Measurements from ENCODE around the gene GVQW3.

Gene GVQW3

GRCh38 chr11:76380977-76381719 lies at the start of gene GVQW3, which contains the start of gene THAP12:
Gene GVQW3 (plus strand): TSS chr11:76381323. CDS start chr11:76381829, 506 bp downstream.
Gene THAP12 (minus strand): TSS chr11:76381132. CDS start chr11:76380836, 296 bp downstream.
- peak; percentile 93 for DNase-seq

DNA sequence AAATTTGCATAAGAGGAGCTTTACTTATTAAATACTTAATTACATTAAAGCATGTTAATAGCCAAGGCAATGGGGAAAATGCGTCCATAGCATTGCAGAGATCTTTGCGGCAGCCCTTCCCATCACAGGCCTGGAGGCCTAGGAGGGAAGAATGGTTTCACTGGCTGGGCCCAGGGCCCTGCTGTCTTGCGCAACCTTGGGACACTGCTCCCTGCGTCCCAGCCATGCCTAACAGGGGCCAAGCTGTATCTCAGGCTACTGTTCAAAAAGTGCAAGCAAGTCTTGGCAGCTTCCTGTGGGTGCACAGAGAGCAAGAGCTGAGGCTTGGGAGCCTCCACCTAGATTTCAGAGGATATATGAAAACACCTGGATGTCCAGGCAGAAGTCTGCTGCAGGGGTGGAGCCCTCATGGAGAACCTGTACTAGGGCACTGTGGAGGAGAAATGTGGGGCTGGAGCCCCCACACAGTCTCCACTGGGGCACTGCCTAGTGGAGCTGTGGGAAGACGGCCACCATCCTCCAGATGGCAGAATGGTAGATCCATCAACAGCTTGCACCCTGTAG lies 46.2 kb upstream of the GVQW3 start:
- DNase-seq, result no peak

GRCh38 chr11:76335842-76336241 lies 45.3 kb upstream of the GVQW3 start:
- DNase-seq, result peak; percentile 96

DNA sequence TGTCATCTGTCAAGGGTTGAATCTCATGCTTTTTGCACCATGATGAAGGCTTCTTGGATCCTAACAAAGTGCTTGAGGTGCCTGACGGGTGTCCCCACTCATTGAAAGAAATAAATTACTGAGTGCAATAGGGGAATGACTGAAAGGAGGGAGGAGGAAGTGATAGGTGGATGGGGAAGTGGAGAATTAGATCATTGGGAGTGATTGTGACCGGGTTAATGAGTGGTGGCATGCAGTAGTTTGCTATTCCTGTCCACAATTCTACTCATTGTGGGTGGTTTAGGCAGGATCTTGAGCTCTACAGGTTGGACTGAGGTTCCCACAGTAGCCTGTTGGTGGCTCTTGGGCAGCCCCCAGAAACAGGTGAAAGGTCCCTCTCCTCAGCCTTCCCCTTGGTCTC lies 44.5 kb upstream of the GVQW3 start:
- peak; percentile 35 for DNase-seq

- no peak for DNase-seq
These were observed 43.7 kb upstream of the GVQW3 start for GRCh38 chr11:76337469-76337868.

DNA sequence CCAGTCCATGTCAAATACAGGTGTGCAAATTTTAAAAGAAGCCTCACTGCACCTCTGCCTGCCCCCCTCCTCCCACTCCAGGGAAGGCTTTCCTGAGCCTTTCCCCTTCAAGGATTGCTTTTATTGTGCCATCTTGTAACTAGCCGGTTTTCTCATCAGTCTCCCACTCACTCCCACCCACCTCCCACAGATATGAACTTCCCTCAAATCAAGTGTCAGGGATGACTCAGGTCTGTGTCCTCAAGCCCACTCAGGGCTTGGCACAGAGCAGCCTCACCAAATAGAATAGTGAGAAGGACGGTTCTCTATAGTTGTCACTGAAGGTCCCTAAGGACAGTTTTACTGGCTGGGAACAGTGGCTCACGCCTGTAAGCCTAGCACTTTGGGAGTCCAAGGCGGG lies 43.2 kb upstream of the GVQW3 start:
- DNase-seq, result no peak

GRCh38 chr11:76339221-76339620 lies 41.9 kb upstream of the GVQW3 start:
- DNase-seq, result peak; percentile 83

- no peak for DNase-seq
These were observed 33.7 kb upstream of the GVQW3 start for GRCh38 chr11:76347466-76347865.

DNA sequence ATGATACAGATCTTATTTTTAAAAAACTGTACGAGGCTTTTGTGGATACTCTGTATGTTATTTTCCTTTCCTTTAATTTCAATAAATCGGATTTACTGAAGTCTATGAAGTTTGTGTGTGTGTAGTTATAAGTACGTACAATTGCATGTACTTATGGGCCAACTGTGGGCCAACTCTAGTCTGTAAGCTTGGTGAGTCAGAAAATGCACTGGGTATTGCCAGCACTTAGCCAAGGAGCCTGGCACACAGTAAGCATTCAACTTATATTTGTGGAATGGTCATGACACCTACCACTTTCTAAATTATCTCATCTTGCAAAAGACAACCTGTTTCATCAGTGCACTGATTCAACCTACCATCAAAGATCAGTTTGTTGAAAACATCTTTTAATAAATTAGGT lies 32.8 kb upstream of the GVQW3 start:
- DNase-seq, result no peak

DNA sequence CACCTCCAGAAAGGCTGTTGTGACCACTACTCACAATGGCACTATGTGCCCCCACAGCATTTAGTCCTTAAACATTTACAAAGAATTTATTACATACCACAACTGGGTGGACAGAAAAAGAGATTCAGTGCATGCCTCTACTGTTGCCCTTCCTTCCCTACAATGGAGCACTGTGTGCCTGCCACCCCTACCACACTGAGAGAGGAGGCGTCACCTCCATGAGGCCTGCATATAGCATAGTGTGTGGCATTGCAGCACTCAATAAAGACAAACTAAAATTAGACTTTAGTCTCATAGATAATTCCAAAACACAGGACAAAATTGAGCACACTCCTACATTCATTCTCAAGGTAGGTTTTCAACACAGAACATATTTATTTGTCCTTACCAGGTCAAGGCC lies 26.0 kb upstream of the GVQW3 start:
- DNase-seq, result no peak

- no peak for DNase-seq
These were observed 19.7 kb upstream of the GVQW3 start for GRCh38 chr11:76361374-76361773.

- no peak for DNase-seq
These were observed 19.3 kb upstream of the GVQW3 start for GRCh38 chr11:76361776-76362175.

DNA sequence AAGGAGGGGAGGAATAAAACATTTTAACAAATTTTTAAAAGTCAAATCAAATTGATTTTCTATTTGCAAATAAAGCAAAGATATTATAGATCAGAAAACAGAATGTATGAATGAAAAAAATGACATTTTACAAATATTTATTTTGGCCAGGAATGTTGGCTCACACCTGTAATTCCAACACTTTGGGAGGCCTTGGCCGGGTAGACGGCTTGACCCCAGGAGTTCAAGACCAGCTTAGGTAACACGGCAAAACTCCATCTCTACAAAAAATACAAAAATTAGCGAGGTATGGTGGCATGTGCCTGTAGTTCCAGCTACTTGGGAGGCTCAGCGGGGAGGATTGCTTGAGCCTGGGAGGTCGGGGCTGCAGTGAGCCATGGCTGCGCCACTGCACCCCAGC lies 18.4 kb upstream of the GVQW3 start:
- no peak for DNase-seq

DNA sequence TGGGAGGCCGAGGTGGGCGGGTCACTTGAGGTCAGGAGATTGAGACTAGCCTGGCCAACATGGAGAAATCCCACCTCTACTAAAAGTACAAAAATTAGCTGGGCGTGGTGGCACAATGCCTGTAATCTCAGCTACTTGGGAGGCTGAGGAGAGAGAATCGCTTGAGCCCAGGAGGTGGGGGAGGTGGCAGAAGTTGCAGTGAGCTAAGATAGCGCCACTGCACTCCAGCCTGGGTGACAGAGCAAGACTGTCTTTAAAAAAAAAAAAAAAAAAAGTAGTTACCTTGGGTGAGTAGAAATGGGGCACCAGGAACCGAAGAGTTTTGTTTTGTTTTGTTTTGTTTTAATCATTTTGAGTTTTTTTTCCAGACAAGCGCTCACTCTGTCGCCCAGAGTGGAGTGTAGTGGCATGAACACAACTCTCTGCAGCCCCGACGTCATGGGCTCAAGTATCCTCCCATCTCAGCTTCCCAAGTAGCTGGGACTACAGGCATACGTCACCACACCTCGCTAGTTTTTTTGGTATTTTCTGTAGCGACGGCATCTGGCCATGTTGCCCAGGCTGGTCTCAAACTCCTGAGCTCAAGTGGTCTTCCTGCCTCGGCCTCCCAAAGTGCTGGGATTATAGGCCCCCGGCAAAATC lies 16.0 kb upstream of the GVQW3 start:
- no peak for DNase-seq

- no peak for DNase-seq
These were observed 12.6 kb upstream of the GVQW3 start for GRCh38 chr11:76368490-76368889.

DNA sequence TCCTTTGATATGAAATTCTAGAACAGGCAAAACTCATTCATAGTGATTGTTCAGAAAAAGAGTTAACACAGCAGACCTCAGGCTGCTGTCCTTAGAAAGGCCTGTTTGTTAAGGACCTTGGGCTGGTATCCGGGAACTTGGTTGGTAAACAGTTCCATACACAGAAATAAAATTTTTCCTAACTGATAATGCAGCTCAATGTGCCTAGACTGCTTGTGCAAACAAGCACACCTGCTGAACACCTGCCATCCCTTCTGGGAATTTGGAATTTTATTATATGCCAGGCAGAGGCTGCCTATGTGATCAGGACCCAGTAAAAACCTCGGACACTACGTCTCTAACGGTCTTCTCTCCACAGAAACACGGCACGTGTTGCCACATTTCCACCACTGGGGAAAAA lies 11.7 kb upstream of the GVQW3 start:
- DNase-seq, result no peak

DNA sequence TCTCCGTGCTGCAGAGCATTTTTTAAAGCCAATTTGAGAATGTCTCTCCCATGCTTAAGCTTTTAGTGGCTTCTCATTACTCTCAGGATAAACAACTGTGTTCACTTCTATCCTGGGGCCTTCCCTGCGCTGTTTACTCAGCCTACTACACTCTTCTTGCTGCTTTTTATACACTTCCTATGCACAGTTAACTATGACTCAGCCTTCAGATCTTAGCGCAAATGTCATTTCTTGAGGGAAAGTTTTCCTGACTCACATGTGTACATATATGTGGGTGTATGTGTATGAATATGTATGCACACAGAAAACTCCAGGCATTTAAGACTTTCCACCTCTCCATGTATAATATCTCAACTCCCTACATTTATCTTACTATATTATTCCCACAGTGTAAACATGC lies 10.0 kb upstream of the GVQW3 start:
- DNase-seq, result no peak

GRCh38 chr11:76376746-76377558 lies 4.2 kb upstream of the GVQW3 start:
- no peak for DNase-seq

GRCh38 chr11:76379807-76380158 lies 1.3 kb upstream of the GVQW3 start:
- DNase-seq, result no peak

DNA sequence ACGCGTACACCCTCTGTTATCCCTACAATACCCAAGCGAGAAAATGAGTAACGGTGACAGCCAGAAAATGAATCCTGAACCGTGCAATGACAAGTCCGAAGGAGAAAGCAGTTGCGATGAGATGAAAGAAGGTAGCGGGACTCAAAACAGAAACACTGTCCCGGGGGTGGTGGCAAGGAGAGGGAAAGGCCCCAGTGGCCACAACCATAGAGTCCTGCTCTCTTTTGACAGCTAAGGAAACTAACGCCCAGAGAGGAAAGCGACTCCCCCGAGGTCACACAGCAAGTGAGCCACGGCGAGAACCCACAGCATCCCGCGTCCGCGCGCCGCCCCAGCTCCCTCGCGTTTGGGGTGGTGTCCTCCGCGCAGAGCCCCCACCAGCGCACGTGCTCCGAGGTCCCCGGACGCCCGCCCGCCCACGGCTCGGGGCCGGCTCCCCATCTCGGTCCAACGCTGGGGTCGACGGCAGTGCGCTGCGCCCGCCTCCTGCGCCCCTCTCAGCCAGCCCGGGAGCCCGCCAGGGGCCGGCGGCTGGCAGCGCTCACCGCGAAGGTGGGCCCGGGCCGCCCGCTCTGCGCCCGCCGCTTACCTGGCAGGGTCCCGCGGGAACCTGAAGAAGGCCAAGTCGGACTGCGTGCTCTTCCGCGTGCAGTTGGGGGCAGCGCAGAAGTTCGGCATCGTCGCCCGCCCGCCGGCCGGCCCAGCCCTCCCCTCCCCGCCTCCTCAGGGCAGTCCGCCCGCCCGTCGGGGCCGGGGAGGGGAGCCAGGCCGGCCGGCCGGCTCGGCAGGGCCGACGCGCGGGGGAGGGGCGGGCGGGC lies 755 bp upstream of the GVQW3 start:
- no peak for DNase-seq

DNA sequence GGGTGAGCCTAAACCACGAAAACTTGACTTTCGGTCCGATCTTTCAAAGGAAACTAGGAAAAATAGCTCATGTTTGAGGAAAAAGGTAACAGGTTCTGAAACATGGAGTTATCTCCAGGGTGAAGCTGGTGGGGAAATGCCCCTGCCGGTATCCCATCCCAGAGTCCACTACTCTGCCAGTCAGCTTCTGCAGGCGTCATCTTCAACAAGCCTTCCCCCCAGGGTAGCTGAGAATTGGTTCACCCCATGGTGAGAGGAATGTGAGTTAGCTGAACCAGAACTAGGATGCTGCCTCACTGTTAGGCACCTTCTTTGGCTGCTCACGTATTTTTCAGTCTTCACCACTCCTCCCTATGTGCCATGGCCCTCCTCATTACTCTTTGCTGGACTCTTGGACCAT lies 1.1 kb downstream of the GVQW3 start:
- no peak for DNase-seq

DNA sequence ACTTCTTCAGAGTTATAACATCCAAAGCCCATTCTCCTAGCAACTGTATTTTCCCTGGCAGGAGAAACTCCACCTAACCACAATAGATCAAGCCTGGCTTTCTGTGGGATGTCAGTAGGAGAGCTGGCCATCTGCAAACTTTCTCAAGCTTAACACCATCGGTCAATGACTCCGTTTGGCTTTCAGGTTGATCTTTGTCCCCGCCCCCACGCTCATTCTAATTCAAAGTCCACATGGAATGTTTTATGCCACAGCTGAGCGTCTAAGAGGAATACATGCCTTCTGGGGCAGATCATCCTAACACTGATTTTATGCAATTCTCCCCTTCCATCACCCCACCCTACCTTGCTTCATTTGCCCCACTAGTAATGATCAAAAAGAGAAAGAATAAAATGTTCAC lies 4.8 kb downstream of the GVQW3 start:
- no peak for DNase-seq

DNA sequence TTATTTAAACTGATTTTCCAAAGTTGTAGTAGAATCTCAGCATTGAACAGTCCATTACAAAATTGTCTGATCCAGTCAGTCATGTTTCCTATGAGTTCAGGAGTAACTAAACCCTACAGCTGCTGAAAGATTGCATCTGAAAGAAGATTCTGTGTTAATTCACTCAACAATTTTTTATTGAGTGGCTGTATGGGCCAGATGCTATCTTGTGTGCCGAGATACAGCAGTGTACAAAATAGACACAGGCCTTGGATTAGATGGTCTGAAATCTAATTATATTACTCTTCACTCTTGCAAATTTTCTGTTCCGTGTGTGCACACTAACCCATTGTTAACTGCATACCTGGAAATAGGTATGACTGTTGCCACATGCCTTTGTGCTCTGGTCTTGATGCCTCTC lies 7.3 kb downstream of the GVQW3 start:
- DNase-seq, result no peak

Data from GF-D8 (cell line).